NT2/D1 (cell line): ENCODE measurements around the gene DUS3L.

Source experiments
- YY1 ChIP-seq: IDR thresholded peaks from 2 replicates; pipeline ENCODE4 v1.6.1; 2011; ENCODE audit not compliant: insufficient read length, insufficient read depth
- ZNF274 ChIP-seq: IDR thresholded peaks from 2 replicates; pipeline ENCODE4 v1.6.1; 2011; ENCODE audit warnings: mild to moderate bottlenecking, low read depth, low read length

GRCh38 chr19:5837761-5838352, 46.9 kb upstream of the DUS3L start:
- no peak for TF ChIP-seq ZNF274
- TF ChIP-seq YY1: no peak
